Activated CD8-positive, alpha-beta memory T cell treated with anti-CD3 and anti-CD28 coated beads, Interleukin-2, amount 50 U/mL, for 4 hours (primary cell): ENCODE measurements around the gene SLC4A4.

Experiments used
- DNase-seq: peaks from one replicate; pipeline ENCODE4 v3.0.0-alpha.2; 2020

SLC4A4 gene

DNA sequence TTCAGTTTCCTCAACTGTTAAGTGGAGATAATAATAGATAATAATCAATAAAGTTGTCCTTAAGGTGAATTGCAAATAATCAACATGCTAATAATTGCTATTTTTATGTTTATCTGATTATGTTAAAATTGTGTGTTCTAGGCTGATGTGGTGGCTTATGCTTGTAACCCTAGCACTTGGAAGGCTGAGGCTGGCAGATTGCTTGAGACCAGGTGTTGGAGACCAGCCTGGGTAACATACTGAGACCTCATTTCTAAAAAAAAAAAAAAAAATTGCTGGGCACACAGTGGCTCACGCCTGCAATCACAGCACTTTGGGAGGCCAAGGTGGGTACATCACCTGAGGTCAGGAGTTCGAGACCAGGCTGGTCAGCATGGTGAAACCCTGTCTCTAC lies 269.9 kb downstream of the SLC4A4 start:
- DNase-seq: no peak

DNA sequence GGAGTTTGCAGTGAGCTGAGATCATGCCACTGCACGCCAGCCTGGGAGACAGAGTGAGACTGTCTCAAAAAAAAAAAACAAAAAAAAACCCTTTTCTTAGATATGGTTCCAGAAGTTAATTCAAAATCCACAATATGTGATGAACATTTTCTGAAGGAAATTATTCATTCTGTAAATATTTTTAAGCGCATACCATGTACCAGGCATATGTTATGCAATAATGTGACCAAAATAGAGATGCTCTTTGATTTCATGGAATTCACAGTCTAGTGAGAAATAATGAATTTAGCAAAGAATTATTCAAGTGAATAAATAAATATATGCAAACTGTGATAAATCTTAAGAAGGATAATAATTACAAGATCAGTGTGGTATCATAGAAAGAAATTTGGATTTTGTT lies 270.3 kb downstream of the SLC4A4 start:
- DNase-seq: no peak

DNA sequence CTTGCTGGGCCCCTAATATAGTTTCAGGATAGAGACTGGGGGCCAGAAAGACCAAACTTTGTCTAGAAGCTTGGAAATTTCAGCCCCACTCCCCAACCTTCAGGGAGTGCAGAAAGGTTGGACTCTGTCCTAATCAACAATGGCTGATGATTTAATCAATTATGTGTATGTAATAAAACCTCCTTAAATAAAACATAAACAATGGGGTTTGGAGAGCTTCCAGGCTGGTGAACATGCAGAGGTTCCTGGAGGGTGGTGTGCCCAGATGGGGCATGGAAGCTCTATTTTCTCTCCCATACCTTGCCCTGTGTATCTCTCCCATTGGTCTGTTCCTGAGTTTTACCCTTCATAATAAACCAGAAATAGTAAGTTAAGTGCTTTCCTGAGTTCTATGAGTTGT lies 270.8 kb downstream of the SLC4A4 start:
- no peak for DNase-seq

GRCh38 chr4:71614621-71615020 lies 275.8 kb downstream of the SLC4A4 start:
- no peak for DNase-seq

GRCh38 chr4:71616168-71616811 lies 277.5 kb downstream of the SLC4A4 start:
- no peak for DNase-seq
